HAP-1 (cell line): Measurements from ENCODE around the gene TBC1D30.

ENCODE experiments used
- DNase-seq, 2 experiments: peaks; one replicate each; pipeline ENCODE4 v3.0.0-alpha.2; 2016 to 2020; ENCODE audit warnings: low spot score in 2 of 2
- H3K27me3 ChIP-seq: fragments of 250-450 bp; sonication (Bioruptor Pico); 2 replicates; pipeline ENCODE4 v1.5.1; 2020; ENCODE audit warnings: low read depth, mild to moderate bottlenecking, moderate library complexity
- H3K36me3 ChIP-seq: fragments of 250-450 bp; sonication (Bioruptor Pico); replicated peaks from 2 replicates; pipeline ENCODE4 v1.5.1; 2020; ENCODE audit warnings: mild to moderate bottlenecking
- H3K4me1 ChIP-seq: fragments of 250-450 bp; sonication (Bioruptor Pico); 2 replicates; pipeline ENCODE4 v1.5.1; 2020; ENCODE audit warnings: mild to moderate bottlenecking
- H3K4me3 ChIP-seq: fragments of 250-450 bp; sonication (Bioruptor Pico); 2 replicates; pipeline ENCODE4 v1.5.1; 2020; ENCODE audit warnings: mild to moderate bottlenecking, moderate library complexity
- H3K9me3 ChIP-seq: fragments of 250-450 bp; sonication (Bioruptor Pico); 2 replicates; pipeline ENCODE4 v1.5.1; 2020; ENCODE audit warnings: mild to moderate bottlenecking, moderate library complexity
- in situ Hi-C: fragments of 300-500 bp; cut with MboI; formaldehyde crosslinking; loops from 3 replicates; pipeline ENCODE4 v1.14.3; 2020; ENCODE audit warnings: low sequenced_read_pairs, inconsistent platforms, mixed read lengths

Gene TBC1D30

DNA sequence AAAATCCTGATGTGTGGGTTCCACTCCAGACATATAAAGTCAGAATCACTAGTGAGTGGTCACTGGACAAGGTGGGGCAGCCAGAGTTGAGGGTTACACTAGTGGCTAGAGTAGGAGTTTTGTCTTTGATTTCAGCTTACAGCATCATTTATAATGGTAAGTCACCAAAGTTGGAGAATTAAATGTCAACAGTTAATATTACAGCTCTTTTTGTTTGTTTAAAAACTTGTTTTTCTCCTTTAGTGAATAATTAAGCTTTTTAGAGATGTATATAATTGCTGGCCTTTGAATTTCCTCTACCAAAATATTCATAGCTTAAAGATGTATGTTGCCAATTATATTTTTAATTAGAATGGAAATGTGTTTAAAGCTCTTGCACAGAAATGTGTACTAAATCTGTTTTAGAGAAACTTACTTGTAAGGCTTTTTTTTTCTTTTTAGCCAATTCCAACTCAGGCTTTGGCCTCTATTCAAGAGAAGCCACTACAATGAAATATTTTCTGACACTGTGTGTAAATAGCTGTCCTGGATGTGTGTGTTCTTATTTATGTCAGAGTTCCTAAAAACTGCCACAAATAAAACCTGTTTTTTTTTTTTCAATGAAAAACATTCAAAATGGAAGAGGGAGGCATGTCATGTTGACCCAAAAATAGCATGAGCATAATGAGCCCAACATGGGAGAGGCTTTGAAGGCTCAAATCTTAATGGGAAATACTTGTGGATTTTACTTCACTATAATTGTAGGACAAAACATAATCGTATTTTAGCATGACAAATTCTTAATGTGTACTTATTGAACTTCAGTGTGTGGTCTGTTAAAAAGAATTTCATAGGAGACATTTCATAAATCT, 92.2 kb downstream of the TBC1D30 start:
- in situ Hi-C loops, result no loop called here
- no peaks in the 10 kb centered on the region for H3K4me1 ChIP-seq
- no peaks in the 10 kb centered on the region for H3K9me3 ChIP-seq
- no peak overlapping the region for H3K4me3 ChIP-seq
- peaks cover 11% of the 10 kb centered on the region for H3K27me3 ChIP-seq
- H3K36me3 ChIP-seq, result no peaks in the 10 kb centered on the region
- DNase-seq, result no peak

DNA sequence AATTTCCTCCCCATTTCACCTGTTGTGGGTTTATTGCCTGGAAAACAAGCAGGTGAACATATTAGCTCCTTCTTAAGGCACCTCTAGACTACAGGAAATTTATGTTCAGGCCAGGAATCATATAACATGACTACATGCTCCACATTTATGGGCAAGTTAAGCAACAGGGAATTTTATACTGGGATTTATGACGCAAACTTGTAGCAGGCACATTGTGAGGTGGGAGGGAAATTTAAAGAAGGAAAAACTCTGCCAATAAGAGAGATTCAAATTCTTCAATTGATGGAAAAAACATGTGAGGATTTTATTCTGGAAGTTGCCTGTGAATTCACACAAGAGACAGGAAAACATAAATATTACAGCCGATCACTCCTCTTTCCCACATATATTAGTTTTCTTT, 93.9 kb downstream of the TBC1D30 start:
- H3K9me3 ChIP-seq, result no peaks in the 10 kb centered on the region
- H3K36me3 ChIP-seq, result no peaks in the 10 kb centered on the region
- peaks cover 11% of the 10 kb centered on the region for H3K27me3 ChIP-seq
- H3K4me3 ChIP-seq, result no peak overlapping the region
- in situ Hi-C loops, result no loop called here
- DNase-seq, result no peak
- no peaks in the 10 kb centered on the region for H3K4me1 ChIP-seq

DNA sequence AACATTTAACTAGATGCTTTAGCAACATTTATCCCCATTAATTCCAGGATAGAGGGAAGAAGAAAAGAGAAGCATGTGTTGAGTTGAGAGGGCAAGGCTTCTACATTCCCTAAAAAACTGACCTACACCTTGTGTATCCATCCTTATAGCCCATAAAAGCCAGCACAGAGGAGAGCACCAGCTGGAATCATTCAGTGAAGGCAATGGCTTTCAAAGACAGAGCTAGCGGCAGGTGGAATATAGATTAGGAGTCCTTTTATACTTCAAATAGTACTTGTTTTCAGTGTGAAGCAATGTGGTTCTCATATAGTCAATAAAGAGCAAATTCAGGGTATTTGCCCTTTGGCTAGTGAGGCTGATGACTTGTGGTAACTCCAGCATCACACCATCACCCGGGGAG, 94.4 kb downstream of the TBC1D30 start:
- Histone ChIP-seq H3K9me3 (no peaks in the 10 kb centered on the region), H3K36me3 (no peaks in the 10 kb centered on the region), H3K27me3 (peaks cover 11% of the 10 kb centered on the region), H3K4me1 (no peaks in the 10 kb centered on the region), H3K4me3 (no peak overlapping the region)
- in situ Hi-C loops, result no loop called here
- DNase-seq, result no peak

DNA sequence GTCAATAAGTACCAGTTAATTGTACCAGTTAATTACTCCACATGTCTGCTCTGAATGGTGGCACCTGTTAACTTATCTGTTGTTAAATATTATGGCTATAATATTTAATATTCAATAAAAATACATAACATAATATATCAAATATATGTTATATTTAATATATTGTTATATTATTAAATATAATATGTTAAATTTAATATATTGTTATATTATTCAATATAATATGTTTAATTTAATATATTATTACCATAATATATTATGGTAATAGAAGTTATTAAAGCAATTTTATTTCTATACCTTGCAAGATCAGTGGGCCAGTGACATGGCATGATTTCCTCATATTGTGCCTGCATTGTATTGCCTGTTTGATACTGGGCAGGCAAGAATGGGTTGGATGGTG, 98.4 kb downstream of the TBC1D30 start:
- in situ Hi-C loops, result no loop called here
- no peak for DNase-seq
- no peaks in the 10 kb centered on the region for H3K4me1 ChIP-seq
- H3K9me3 ChIP-seq, result no peaks in the 10 kb centered on the region
- peaks cover 8% of the 10 kb centered on the region for H3K27me3 ChIP-seq
- H3K36me3 ChIP-seq, result no peaks in the 10 kb centered on the region
- no peak overlapping the region for H3K4me3 ChIP-seq

DNA sequence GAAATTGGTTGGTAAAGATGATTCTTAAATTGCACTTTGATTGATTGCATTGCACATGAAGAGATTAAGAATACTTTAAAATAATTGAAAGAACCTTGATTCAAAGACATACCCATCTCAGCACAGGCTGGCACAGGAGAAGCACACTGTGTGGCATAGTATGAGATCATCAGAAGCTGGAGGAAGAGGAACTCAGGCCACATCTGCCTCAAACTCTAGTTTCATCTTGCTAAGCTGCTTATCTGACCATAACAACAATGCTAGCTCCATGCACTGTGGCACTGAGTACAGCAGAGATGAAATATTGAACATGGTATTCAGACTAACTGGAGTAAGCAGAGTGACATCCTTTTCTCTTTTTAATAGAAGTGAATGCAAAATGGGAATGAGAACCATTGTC, 99.1 kb downstream of the TBC1D30 start:
- no peak overlapping the region for H3K4me3 ChIP-seq
- H3K4me1 ChIP-seq, result no peaks in the 10 kb centered on the region
- in situ Hi-C loops, result no loop called here
- H3K27me3 ChIP-seq, result peaks cover 2% of the 10 kb centered on the region
- no peaks in the 10 kb centered on the region for H3K36me3 ChIP-seq
- DNase-seq, result no peak
- H3K9me3 ChIP-seq, result no peaks in the 10 kb centered on the region
